Astrocyte (in vitro differentiated cells and primary cell): ENCODE measurements around the gene NSMCE1.

Experiments used
- EZH2 ChIP-seq: IDR thresholded peaks from 2 replicates; pipeline ENCODE4 v1.6.1; 2012; ENCODE audit warnings: mild to moderate bottlenecking, low read length, inconsistent platforms; ENCODE audit not compliant: insufficient read depth
- TF ChIP-seq, protein P1 (sequence below): IDR thresholded peaks from 2 replicates; pipeline ENCODE4 v1.5.1; 2011; ENCODE audit warnings: low read depth, mild to moderate bottlenecking, inconsistent platforms, low read length, moderate library complexity; ENCODE audit not compliant: insufficient read depth

DNA sequence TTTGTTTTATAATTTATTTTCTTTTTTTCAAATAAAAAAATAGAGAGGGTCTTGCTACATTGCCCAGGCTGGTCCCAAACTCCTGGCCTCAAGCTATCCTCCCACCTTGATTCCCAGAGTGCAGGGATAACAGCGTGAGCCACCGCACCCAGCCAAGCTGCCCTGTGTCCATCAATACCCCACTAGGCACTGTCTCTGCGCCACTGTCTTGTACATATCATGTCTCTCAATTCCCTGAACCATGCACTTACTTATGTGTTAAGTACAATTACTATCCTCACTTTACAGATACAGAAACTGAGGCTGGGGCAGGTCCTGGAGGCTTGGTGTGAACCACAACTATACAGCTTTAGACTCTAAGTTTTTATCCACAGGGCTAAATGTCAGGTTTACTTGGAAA lies 11.7 kb downstream of the NSMCE1 start:
- TF ChIP-seq, protein P1, sequence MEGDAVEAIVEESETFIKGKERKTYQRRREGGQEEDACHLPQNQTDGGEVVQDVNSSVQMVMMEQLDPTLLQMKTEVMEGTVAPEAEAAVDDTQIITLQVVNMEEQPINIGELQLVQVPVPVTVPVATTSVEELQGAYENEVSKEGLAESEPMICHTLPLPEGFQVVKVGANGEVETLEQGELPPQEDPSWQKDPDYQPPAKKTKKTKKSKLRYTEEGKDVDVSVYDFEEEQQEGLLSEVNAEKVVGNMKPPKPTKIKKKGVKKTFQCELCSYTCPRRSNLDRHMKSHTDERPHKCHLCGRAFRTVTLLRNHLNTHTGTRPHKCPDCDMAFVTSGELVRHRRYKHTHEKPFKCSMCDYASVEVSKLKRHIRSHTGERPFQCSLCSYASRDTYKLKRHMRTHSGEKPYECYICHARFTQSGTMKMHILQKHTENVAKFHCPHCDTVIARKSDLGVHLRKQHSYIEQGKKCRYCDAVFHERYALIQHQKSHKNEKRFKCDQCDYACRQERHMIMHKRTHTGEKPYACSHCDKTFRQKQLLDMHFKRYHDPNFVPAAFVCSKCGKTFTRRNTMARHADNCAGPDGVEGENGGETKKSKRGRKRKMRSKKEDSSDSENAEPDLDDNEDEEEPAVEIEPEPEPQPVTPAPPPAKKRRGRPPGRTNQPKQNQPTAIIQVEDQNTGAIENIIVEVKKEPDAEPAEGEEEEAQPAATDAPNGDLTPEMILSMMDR: no peak
- TF ChIP-seq EZH2: no peak
